ENCODE results near the gene FAM32A.
"Not testable (repeated sequence)": the region's sequence is repeated elsewhere in the genome, so short reads cannot be mapped to it uniquely, and the experiment has no call there.

The FAM32A gene

DNA sequence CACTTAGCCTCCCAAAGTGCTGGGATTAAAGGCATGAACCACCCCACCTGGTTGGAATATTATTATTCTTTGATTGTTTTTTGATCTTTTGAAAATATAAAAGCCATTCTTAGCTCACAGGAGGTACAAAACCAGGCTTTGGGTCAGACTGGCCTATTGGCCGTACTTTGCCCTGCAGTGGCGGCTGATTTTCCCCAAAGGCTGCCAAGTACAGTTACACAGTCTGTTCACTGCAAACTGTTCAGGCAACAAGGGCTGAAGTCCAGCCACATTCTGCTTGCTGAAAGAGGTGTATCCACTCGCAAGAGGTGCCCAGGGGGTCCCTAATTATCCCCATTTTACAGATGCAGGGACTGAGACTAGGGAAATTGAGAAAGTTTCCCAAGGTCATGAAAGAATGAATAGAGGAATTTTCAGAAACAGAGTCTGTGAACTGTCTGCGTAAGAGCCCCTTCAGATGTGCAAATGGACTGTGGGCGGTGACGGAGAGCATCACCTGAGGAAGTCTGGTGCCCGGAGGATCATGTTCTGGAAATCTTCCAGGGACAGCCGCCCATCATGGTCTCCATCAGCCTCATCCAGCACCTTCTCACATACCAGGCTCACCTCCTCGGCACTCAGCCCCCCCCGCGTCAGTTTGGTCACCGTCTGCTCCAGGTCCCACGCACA is 20.9 kb upstream of the FAM32A start:
- no peak for DNase-seq (ENCODE audit: low read depth)
- no peak overlapping the region for H3K4me3 ChIP-seq (ENCODE audit: low read depth, low read length)
- TF ChIP-seq, protein P1, sequence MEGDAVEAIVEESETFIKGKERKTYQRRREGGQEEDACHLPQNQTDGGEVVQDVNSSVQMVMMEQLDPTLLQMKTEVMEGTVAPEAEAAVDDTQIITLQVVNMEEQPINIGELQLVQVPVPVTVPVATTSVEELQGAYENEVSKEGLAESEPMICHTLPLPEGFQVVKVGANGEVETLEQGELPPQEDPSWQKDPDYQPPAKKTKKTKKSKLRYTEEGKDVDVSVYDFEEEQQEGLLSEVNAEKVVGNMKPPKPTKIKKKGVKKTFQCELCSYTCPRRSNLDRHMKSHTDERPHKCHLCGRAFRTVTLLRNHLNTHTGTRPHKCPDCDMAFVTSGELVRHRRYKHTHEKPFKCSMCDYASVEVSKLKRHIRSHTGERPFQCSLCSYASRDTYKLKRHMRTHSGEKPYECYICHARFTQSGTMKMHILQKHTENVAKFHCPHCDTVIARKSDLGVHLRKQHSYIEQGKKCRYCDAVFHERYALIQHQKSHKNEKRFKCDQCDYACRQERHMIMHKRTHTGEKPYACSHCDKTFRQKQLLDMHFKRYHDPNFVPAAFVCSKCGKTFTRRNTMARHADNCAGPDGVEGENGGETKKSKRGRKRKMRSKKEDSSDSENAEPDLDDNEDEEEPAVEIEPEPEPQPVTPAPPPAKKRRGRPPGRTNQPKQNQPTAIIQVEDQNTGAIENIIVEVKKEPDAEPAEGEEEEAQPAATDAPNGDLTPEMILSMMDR (IDR thresholded peaks at IDR 0.05; ENCODE audit: low read depth, low read length, missing control alignments): no peak

DNA sequence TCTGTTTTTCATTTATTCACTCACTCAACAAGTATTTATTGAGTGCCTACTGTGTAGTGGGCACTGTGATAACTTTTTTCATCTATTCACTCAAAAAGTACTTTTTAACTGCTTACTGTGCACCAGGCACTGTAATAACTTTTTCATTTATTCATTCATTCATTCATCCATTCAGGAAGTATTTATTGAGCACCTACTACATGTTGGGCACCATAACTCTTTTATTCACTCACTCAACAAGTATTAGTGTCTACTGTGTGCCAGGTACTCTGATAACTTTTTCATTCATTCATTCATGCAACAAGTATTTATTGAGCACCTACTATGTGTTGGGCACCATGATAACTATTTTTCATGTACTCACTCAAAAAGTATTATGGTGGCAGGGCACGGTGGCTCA is 18.8 kb upstream of the FAM32A start:
- no peak for DNase-seq (ENCODE audit: low read depth)

DNA sequence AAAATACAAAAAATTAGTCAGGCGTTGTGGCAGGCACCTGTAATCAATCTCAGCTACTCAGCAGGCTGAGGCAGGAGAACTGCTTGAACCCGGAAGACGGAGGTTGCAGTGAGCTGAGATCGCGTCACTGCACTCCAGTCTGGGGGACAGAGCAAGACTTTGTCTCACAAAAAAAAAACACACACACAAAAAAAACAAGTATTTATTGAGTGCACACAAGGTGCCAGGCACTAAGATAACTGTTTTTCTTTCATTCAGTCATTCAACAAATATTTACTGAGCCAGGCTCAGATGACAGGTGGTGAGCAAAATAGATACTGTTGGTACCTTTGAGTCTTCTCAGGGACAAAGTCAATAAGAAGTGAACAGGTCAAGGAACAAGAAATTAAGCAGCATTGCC is 18.2 kb upstream of the FAM32A start:
- TF ChIP-seq, protein P1 (IDR thresholded peaks at IDR 0.05; ENCODE audit: low read depth, low read length, missing control alignments): no peak
- no peak overlapping the region for H3K4me3 ChIP-seq (ENCODE audit: low read depth, low read length)
- DNase-seq (ENCODE audit: low read depth): no peak

More for the DNA sequence above, 18.8 kb upstream of the FAM32A start:
- TF ChIP-seq, protein P1 (IDR thresholded peaks at IDR 0.05; ENCODE audit: low read depth, low read length, missing control alignments): no peak
- H3K4me3 ChIP-seq (ENCODE audit: low read depth, low read length): no peak overlapping the region

DNA sequence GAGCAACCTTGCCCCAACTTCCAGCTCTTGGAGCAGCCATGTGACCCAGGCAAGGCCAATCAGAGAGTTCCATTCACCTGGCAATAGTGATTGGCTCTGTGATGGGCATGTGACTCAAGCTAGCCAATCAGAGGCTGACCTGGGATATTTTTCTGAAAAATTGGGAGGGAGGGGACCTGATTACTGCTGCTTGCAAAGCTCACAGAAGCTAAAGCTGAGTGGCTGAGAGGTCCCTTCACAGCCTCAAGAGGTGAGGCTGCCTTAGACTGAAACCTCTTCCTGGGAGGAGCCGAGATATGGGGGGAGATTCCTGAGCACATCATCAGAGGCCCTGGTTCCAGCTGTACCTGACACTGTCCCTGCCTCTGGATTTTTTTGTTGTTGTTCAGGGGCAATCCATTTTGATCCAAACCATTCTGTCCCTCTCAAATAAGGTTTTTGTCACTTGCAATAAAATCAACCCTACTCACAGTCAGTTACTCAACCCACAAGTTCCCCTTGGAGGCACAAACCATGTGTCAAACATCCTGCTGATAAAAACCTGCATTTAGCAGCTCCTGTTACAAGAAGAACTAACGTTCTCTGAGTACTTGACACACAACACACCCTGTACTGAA is 16.6 kb upstream of the FAM32A start:
- no peak for DNase-seq (ENCODE audit: low read depth)
- TF ChIP-seq, protein P1 (IDR thresholded peaks at IDR 0.05; ENCODE audit: low read depth, low read length, missing control alignments): no peak
- H3K4me3 ChIP-seq (ENCODE audit: low read depth, low read length): no peak overlapping the region

DNA sequence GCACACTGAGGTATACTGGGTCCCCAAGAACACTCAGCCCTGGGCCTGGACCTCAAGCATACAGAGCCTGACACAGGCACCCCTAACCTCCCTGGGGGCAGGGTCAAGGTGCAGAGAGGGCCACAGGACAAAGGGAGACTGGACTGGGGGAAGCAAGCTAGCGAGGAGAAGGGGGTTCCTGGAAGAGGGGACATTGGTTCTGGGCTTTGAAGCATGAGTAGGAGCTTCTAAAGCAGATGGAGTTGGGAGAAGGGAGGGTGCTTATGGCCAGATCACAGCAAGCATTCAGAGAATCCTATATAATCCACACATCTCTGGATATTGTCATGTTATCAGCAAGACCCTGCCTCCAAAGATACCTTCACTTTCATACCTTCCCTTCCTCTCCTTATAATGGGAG is 15.1 kb upstream of the FAM32A start:
- DNase-seq (ENCODE audit: low read depth): no peak
- no peak overlapping the region for H3K4me3 ChIP-seq (ENCODE audit: low read depth, low read length)
- TF ChIP-seq, protein P1 (IDR thresholded peaks at IDR 0.05; ENCODE audit: low read depth, low read length, missing control alignments): no peak

DNA sequence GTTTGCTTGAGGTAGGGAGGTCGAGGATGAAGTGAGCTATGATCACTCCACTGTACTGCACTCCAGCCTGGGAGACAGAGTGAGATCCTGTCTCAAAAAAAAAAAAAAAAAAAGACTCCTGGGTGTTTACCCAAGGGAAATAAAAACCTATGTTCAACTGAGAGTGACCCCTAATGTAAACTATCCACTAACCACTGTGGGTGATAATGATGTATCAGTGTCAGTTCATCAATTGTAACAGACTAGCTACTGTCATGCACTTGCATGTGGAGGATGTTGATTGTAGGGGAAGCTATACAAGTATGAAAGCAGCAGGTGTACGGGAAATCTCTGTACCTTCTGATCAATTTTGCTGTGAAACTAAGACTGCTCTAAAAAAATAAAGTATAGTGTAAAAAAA is 9.3 kb upstream of the FAM32A start:
- DNase-seq (ENCODE audit: low read depth): no peak
- no peak overlapping the region for H3K4me3 ChIP-seq (ENCODE audit: low read depth, low read length)
- TF ChIP-seq, protein P1 (IDR thresholded peaks at IDR 0.05; ENCODE audit: low read depth, low read length, missing control alignments): no peak

DNA sequence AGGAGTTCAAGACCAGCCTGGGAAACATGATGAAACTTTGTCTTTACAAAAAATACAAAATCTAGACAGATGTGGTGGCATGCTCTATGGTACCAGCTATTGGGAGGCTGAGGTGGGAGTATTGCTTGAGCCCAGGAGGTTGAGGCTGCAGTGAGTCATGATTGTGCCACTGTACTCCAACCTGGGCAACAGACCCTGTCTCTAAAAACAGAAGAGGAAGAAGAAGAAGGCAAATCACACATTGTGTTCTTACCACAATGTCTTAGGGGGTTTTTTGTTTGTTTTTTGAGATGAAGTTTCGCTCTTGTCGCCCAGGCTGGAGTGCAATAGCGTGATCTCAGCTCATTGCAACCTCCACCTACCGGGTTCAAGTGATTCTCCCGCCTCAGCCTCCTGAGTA is 6.3 kb upstream of the FAM32A start:
- H3K4me3 ChIP-seq (ENCODE audit: low read depth, low read length); DNase-seq (ENCODE audit: low read depth): not testable (repeated sequence)
